ENCODE data around the gene KRT80.

The KRT80 gene

DNA sequence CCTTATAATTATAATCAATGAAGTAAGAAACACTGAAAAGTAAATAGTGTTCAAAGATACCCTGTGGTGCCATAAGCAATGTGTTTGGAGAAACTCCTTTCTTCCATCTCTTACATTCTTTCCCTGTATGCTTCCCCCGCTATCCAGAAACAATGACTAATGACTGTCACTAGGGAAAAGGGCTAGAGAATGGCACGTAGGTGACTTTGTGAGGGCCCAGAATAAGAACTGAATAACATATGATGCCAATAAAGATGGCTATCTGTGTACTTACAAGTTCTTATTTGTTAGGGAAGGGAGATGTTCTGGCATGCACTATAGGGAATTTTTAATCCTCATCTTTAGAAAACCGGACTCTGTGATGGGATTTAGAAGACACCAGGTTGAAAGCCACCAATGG lies 36.6 kb upstream of the KRT80 start:
- no peak for DNase-seq

DNA sequence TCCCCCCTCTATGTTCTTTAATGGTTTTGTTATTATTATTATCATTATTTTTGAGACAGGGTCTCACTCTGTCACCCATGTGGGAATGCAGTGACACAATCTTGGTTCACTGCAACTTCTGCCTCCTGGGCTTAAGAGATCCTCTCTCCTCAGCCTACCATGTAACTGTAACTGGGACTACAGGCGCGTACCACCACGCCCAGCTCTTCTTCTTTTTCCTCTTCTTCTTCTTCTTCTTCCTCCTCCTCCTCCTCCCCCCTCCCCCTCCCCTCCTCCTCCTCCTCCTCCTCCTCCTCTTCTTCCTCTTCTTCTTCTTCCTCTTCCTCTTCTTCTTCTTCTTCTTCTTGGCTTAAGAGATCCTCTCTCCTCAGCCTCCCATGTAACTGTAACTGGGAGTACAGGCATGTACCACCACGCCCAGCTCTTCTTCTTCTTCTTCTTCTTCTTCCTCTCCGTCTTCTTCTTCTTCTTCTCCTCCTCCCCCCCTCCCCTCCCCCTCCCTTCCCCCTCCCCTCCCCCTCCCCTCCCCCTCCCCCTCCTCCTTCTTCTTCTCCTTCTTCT lies 35.9 kb upstream of the KRT80 start:
- DNase-seq, result no peak

DNA sequence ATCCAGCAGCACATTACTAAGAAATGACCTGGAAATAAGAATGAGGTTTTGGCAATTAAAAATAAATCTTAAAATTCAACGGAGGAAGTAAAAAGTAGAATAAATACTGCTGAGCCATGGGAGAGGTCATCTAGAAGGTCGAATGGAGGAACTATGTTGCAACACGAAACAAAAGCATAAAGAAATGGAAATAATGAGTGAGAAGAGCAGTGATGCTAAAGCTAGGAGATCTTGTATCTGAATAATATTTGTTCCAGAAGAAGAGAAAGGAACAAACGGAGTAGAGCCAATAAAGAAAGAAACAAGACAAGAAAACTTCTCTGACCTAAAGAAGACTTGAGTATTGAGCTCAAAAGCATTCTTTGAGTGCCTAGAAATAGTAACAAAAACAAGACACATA lies 34.6 kb upstream of the KRT80 start:
- DNase-seq, result no peak

DNA sequence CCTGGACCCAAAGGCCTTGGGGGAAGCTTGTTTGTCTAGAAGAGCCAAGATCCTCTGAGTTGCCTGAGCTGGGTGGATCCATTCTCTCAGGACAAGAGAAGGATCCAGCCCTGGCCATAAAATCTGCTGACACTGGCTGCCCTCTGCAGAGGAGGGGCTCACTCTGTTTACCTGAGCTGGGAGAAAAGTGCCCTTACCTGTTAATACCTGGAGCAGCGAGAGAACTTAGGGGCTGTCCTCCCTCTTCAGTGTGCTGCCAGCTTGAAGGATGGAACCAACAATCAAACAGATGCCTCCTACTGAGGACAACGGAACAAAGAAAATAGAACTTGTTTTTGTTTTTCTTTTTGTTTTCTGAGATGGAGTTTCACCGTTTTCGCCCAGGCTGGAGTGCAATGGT lies 33.9 kb upstream of the KRT80 start:
- DNase-seq, result no peak

DNA sequence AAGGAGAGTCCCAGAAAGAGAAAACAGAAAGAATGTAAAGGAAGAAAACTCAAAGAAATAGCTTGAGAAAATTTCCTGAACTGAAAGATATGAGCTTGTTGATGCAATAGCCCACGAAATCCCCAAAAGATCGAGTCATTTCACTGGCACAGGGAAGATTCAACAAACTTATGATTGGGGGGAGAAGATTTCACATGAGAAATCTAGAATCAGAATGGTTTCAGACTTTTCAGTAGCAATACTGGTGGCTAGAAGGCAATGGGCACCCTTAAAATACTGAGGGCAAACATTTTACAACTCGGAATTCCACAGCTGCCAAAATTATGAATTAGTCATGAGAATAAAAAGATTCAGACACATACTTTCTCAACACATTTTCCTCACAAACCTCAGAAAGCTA lies 32.3 kb upstream of the KRT80 start:
- no peak for DNase-seq

DNA sequence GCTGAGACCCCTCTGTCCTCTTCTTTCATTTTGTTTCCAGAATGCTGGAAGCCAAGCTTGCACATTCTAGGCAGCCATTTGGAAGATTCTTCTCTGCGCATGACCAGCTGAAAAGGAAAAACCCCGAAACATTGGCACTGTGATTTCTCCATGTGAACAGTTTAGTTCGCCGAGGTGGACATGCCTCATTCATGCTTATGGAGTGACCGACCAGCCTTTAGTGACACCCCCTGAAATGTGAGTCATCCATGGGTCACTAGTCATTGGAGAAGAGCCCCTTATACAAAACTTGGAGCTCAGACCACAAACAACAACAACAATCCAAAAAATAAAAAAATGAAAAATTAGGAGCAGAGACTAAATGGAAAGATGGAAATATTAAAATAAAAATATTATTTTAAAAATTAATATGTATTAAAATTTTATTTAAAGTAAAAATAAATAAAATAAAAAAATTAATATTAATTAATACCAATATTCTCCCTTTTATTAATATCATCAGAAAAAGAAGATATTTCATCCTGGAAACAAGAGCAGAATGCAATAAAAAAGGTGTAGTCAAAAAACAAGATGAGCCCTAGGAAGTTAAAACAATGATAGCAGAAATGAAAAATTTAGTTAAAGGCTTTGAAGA lies 31.7 kb upstream of the KRT80 start:
- DNase-seq, result no peak

DNA sequence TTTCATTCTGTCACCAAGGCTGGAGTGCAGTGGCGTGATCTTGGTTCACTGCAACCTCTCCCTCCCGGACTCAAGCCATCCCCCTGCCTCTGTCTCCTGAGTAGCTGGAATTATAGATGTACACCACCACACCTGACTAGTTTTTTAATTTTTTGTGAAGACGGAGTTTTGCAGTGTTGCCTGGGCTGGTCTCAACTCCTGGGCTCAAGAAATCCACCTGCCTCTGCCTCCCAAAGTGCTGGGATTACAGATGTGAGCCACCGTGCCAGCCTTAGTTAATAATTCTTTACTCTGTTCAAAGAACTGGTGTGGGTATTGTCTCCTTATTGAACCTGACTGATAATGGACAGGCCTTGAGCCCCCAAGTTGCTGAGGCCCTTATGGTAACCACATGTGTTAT lies 30.9 kb upstream of the KRT80 start:
- DNase-seq, result no peak

DNA sequence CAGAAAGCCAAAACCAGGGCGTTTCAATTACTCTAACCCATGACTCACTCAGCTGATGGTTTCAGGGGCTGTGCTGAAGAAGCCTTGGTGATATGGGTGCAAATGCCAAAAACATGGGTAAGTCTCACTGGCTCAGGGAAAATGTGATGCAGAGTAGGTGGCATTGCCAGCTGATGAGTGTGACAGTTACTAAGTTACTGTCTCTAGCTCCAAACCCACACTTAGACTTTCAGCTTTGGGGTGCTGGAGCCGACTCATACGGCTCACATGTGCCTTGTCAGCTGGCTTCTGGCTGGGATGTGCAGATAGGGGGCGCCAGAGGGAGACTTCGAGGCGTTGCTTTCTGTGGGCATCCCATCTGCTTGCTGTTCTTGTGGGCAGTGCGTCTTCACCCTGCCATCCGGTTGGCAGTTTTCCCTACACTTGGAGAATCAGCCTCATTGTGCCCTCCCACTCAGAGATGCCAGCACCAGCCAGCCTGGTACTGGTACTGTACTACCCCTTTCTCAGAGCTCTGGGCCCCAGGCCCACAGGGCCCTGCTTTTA lies 30.2 kb upstream of the KRT80 start:
- DNase-seq, result peak; percentile 78

DNA sequence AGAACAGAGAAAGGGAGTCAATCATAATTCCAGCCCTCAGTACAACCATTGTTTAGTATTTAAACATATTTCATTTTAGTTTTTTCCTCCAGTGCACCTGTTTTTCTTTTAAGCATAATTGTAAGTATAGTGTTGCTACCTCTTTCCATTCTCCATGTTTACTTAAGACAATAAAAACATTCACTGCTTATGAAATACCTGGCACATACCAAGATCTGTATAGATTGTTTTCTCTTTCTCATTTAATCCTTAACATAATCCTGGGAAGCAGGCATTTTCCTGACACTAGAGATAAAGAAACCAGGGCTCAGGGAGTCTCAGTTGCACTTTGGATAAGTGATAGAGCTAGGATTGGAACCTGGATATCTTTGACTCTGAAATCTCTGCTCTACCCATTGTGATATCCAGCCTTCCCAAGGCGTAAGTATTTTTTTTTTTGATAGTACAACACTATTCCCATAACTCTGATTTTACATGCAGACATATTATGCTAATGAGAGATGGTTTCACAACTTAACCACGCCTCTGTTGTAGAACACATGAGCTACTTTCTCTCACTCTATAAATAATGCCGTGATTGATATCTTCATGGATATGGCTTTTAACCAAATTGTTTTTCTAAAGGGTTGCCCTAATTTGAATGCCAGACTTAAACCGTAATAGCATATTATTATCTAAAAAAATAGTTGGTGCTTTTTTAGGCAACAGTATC lies 29.4 kb upstream of the KRT80 start:
- no peak for DNase-seq

DNA sequence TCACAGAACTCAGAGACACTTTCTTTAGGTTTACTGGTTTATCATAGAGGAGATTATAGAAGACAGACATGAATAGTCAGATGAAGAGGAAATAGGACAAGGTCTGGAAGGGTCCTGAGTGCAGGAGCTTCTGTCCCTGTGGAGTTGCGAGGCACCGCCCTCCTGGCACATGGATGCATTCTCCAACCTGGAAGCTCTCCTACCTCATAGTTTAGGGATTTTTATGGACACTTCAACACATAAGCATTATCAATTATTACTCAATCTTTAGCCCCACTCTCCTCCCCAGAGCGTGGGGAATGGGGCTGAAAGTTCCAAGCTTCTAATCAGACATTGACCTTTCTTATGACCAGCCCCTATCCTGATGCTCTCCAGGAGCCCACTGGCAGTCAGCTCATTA lies 28.7 kb upstream of the KRT80 start:
- no peak for DNase-seq

DNA sequence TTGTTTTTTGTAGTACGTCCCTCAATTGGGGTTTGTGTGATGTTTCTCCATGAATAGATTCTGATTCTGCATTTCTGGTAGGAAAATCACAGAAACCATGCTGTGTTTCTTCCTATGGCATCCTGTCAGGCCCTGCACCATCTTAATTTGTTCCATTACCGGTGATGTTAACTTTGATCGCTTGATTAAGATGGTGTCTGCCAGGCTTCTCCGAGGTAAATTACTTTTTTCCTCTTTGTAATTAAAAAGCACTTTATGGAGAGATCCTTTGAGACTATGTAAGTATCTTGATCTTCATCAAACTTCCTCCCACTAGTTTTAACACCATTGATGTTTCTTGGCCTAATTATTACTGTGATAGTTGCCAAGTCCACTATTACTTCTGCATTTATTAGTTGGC lies 26.2 kb upstream of the KRT80 start:
- no peak for DNase-seq

DNA sequence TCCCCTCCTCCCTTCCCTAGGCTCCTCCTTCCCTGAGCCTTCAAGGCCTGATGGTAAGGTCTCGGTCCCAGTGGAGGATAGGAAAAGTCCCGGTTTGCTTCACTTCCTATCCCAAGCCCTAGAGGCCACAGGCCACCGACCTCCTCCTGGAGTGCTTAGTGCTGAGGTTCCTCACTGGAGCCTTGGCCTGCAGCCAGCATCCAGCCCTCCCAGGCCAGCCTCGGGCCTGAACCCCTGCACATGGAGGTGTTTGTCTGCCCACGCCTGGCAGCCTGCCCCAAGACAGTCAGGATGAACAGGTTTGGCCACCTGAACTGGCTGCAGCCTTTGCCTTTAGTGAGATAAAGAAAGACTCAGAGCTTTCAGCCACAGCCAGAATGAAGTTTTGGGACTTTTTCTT lies 25.4 kb upstream of the KRT80 start:
- DNase-seq, result no peak

DNA sequence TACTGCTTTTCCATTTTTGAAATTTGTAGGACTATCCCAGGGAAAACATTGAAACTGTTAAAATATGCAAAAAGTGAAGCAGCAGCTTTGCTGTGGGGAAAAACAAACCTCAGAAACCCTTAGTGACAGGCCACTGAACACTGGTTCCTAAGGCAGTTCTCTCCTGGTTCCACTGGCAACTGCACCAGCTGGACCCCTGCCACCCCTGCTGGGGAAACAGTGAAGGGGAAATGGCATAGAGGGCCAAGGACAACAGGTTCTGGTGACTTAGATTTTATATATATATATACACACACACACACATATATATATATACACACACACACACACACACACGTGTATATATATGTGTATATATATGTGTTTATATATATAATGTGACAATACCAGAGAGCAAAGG lies 25.0 kb upstream of the KRT80 start:
- no peak for DNase-seq

DNA sequence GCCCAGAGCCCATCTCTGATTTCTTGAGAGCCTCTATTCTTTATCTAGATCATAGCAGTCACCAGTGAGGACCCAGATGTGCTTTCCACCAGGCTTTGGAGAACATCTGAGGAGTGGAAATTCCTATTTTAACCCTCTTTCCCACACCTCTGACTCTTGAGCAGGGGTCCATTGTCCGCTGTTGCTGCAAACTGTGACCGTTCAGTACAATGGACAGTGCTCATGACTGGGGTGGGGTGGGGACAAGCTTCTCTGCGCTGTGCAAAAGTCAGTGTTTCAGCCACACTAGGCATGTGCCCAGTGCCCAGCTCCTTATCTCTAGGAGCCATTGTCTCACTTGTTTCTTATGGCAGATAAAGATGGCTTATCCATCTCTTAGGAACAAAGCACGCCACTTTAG lies 24.3 kb upstream of the KRT80 start:
- no peak for DNase-seq

DNA sequence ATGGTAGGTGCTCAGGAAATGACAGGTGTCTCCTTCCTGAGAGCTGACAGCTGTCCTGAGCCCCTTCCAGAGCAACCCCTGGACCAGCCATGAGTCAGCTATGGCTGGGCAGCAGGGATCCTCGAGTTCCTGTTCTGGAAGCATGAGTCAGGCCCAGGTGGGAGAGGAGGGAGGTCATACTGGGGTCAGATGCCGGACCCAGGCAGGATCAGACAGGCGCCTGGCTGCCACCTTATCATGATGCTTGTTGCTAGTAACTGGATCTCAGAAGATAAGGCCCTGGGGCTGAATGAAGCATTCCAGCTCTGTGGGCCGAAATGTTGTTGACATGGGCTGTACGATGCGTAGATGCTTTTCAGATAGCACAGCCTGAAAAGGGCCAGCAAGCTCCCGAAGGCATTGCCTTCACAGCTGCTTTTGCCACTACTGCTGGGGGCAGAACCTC lies 23.8 kb upstream of the KRT80 start:
- no peak for DNase-seq

DNA sequence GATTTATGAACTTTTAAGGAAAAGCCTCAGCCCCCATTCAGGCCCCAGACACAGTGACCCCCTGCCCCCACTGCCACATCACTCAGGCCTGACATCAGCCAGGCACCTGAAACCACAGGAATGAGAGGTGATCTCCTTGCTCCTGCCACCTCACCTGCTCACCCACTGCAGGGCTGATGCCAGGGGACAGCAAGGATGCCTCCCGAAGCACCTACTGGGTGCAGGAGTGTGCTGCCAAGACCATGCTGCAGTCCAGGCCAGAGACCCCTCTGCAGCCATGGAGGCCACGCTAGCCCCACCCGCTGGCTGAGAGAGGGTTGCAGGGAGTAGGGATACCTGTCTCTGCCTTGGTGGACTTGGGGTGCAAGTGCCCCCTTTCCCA lies 22.6 kb upstream of the KRT80 start:
- no peak for DNase-seq

DNA sequence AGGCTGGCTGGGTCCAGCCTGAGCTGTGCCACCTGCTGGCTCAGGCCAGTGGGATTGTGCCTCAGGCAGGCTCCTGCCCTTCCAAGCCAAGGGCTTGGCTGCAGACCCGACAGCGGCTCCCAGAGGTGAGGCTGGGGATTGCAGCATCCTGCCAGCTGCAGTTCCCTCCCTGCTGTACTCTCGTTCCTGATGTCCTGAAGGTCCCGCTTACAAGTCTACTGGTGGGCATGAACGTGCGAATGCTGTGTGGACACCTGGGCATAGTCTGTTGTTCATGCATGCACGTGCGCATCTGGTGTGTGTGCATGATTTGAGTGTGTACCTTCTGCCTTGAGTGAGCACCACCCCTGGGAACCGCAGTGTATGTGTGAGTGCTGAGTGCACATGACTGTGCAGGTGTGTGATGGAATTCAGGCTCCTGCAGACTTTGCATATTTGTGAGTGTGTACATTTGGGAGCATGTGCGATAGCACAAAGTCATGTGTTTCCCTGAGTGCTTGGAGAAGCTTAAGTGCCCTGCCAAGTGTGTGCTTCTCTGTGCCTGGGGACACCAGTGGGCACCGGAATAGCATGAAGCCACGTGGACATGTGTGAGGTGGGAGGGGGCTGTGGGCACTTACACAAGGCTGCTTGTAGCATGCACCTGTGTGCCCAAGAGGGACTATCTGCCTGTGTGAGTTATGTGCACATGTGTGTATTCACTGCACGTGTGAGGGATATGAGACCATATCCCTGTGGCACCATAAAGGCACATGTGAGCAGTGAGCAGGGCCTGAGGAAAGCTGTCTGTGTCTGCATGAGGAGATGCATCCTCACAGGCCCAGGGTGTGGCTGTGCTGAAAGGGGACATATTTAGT lies 22.0 kb upstream of the KRT80 start:
- DNase-seq, result peak; percentile 76

DNA sequence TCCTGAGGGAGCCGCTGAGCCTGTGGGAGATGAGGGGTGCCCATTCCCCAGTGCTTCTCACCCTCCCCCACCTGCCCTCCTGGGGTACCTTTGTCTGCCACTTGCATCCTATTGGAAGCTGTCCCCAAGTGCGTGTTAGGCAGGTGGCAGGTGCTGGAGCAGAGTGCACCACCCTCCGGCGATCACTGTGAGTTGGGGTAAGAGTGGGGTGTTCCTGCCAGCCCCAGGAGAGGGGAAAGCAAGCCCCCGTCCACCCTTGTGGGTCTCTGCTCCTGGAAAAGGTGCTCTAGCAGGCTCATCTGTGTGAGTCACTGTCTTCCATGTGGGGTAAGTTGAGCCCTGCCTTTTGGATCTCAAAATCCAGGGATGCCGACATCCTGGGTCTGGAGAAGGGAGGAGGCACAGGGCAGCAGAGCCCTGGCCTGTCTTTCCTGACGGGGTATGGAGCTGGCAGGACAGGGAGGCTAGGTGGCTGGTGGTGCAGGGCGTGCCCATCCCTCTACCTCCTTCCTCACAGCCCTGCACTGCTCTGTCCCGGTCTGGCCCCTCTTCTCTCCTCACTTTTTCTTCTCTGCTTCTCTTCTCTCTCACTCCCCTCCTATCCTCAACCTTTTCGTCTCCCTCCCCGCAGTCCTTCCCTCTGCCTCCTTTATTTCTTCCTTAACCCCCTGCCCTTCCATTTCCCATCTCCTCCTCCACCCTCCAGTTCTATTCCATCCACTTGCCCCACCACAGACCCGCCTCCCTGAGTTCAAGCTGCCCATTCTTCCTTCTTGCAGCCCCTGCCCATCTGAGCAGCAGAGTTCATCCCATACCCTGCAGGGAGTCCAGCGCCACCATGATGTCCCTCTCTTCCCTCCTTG lies 21.1 kb upstream of the KRT80 start:
- DNase-seq, result no peak

DNA sequence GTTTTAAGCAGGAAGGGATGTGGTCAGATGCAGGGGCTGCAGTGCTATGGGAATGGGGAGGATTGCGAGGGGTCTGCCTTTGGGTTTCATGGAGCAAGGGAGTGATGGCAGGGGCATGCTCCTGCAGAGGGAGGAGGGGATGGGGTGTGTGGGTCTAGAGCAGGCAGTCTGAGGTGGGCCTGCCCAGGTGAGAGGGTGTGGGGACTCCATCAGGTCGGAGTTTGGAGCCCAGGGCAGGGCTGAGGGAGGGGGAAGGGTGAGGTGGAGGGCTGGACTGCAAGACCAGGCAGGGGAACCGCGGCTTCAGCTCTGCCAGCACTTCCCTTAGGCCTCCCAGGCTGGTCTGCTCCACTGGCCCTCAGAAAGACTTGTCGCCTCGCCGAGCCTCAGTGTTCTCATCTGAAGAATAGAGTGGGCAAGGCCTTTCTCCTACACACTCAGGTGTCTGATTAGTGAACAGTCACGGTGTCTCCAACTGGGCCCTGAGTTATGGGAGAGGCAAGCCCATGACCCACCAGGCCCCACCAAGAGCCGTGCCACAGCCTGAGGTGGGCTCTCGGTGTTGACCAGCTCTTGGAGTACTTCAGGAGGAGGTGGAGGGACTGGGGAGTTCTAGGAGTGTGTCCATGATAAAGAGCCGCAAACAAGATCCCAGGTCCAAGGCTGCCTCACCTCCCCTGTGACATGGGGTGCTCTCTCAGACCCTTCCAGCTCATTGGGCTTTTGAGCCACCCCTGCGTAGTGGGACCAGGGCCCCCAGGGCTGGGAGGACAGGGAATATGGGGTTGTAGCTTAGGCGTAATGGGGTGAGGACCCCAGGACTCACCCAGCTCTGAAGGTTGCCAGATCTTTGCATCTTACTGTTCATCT lies 20.1 kb upstream of the KRT80 start:
- no peak for DNase-seq

DNA sequence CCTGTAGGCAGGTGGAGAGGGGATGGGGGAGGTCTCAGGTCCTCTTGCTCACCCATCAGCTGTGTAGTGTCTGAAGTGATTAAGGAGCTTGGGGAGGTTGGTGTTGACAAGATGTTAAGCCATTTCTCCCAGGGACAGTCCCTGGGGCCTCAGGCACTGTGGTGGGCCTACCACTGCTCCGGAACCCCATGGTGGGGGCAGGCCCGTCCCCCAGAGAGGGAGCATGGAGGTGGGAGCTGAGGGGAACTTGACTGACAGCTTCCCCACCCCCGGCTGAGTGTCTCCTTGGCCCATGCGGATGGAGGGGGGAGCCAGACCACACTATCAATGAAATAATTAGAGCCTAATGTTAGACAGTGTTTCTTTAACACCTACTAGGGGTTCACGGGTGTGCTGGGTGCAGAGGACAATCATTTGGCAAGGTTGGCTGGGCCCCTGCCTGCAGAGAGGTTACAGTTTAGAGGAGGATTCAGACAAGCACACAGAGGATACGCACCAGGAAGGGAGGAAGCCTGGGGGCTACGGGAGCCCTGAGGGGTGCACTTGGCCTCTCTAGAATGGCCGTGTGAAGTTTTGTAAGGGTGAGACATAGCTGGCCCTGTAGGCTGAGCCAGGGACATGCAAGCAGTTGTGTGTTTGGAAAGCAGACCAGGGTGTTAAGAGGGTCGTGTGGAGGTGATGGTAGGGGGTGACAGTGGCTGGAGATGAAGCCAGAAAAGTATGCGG lies 19.3 kb upstream of the KRT80 start:
- no peak for DNase-seq

All from activated CD8-positive, alpha-beta memory T cell treated with anti-CD3 and anti-CD28 coated beads for 24 hours (primary cell).